Stimulated activated memory B cell treated with anti-CD40 and anti-IgM and Interleukin-4, amounts not matched to agents 10 μg/mL and 1 μg/mL and 100 μg/mL, for 72 hours (primary cell): ENCODE data around the gene EGLN1.
"Not testable (repeated sequence)": the region's sequence is repeated elsewhere in the genome, so short reads cannot be mapped to it uniquely, and the experiment has no call there.

Experiments used
- ATAC-seq: fragments of 150-1000 bp; cut with Tn5 transposase; 2 replicates; pipeline ENCODE4 v1.10.0; 2021
- H3K27ac Mint-ChIP-seq: one replicate; pipeline ENCODE4 v1.8.0; 2022; ENCODE audit warnings: mild to moderate bottlenecking, mixed read lengths
- H3K27me3 Mint-ChIP-seq: one replicate; pipeline ENCODE4 v1.8.0; 2022; ENCODE audit warnings: mixed read lengths
- H3K36me3 Mint-ChIP-seq: one replicate; pipeline ENCODE4 v1.8.0; 2022; ENCODE audit warnings: mixed read lengths
- H3K4me1 Mint-ChIP-seq: one replicate; pipeline ENCODE4 v1.8.0; 2022; ENCODE audit warnings: mixed read lengths
- H3K4me3 Mint-ChIP-seq: one replicate; pipeline ENCODE4 v1.8.0; 2022; ENCODE audit warnings: mild to moderate bottlenecking, moderate library complexity, mixed read lengths
- H3K9me3 Mint-ChIP-seq: one replicate; pipeline ENCODE4 v1.8.0; 2022; ENCODE audit warnings: mixed read lengths

EGLN1 gene

GRCh38 chr1:231369282-231369681, 52.8 kb downstream of the EGLN1 start:
- Mint-ChIP-seq H3K4me1 (no peaks in the 10 kb centered on the region), H3K27me3 (no peaks in the 10 kb centered on the region), H3K36me3 (peaks cover 37% of the 10 kb centered on the region), H3K9me3 (no peaks in the 10 kb centered on the region), H3K27ac (no peak overlapping the region), H3K4me3 (no peak overlapping the region)
- no peak for ATAC-seq

GRCh38 chr1:231364192-231364591, 57.9 kb downstream of the EGLN1 start:
- Mint-ChIP-seq H3K9me3 (no peaks in the 10 kb centered on the region), H3K4me3 (no peak overlapping the region), H3K27me3 (no peaks in the 10 kb centered on the region), H3K4me1 (no peaks in the 10 kb centered on the region), H3K36me3 (peaks cover 40% of the 10 kb centered on the region), H3K27ac (no peak overlapping the region)
- no peak for ATAC-seq

GRCh38 chr1:231363624-231364023, 58.5 kb downstream of the EGLN1 start:
- Mint-ChIP-seq H3K36me3 (peaks cover 35% of the 10 kb centered on the region), H3K27ac (no peak overlapping the region)

GRCh38 chr1:231362325-231362724, 59.8 kb downstream of the EGLN1 start:
- Mint-ChIP-seq H3K4me1 (peaks cover 7% of the 10 kb centered on the region), H3K27me3 (no peaks in the 10 kb centered on the region), H3K9me3 (no peaks in the 10 kb centered on the region), H3K4me3 (no peak overlapping the region), H3K27ac (no peak overlapping the region), H3K36me3 (peaks cover 29% of the 10 kb centered on the region)
- ATAC-seq: no peak

More at GRCh38 chr1:231363624-231364023, 58.5 kb downstream of the EGLN1 start:
- no peak for ATAC-seq
- H3K4me3 Mint-ChIP-seq: no peak overlapping the region
- H3K9me3 Mint-ChIP-seq: no peaks in the 10 kb centered on the region
- no peaks in the 10 kb centered on the region for H3K4me1 Mint-ChIP-seq
- H3K27me3 Mint-ChIP-seq: no peaks in the 10 kb centered on the region

GRCh38 chr1:231359113-231359512, 63.0 kb downstream of the EGLN1 start:
- no peaks in the 10 kb centered on the region for H3K27me3 Mint-ChIP-seq
- peaks cover 8% of the 10 kb centered on the region for H3K4me1 Mint-ChIP-seq
- H3K36me3 Mint-ChIP-seq: peaks cover 9% of the 10 kb centered on the region
- no peaks in the 10 kb centered on the region for H3K9me3 Mint-ChIP-seq
- no peak overlapping the region for H3K27ac Mint-ChIP-seq
- no peak overlapping the region for H3K4me3 Mint-ChIP-seq
- no peak for ATAC-seq

- peaks cover 8% of the 10 kb centered on the region for H3K36me3 Mint-ChIP-seq
- H3K27me3 Mint-ChIP-seq: no peaks in the 10 kb centered on the region
- H3K27ac Mint-ChIP-seq: no peak overlapping the region
- no peaks in the 10 kb centered on the region for H3K9me3 Mint-ChIP-seq
- peak; percentile 74 for ATAC-seq
- H3K4me3 Mint-ChIP-seq: no peak overlapping the region
- H3K4me1 Mint-ChIP-seq: peaks cover 8% of the 10 kb centered on the region
Observed at GRCh38 chr1:231357831-231358354, 64.2 kb downstream of the EGLN1 start.

GRCh38 chr1:231357187-231357772, 64.8 kb downstream of the EGLN1 start:
- Mint-ChIP-seq H3K9me3 (no peaks in the 10 kb centered on the region), H3K4me1 (peaks cover 8% of the 10 kb centered on the region), H3K36me3 (peaks cover 14% of the 10 kb centered on the region), H3K27ac (no peak overlapping the region), H3K4me3 (no peak overlapping the region), H3K27me3 (no peaks in the 10 kb centered on the region)
- ATAC-seq: no peak

- Mint-ChIP-seq H3K9me3 (no peaks in the 10 kb centered on the region), H3K4me1 (peaks cover 8% of the 10 kb centered on the region), H3K36me3 (peaks cover 18% of the 10 kb centered on the region), H3K27me3 (no peaks in the 10 kb centered on the region), H3K4me3 (no peak overlapping the region), H3K27ac (no peak overlapping the region)
- ATAC-seq: no peak
Observed at GRCh38 chr1:231355171-231355570, 66.9 kb downstream of the EGLN1 start.

GRCh38 chr1:231354330-231355020, 67.6 kb downstream of the EGLN1 start:
- no peaks in the 10 kb centered on the region for H3K9me3 Mint-ChIP-seq
- no peak for ATAC-seq
- H3K27ac Mint-ChIP-seq: no peak overlapping the region
- H3K36me3 Mint-ChIP-seq: peaks cover 18% of the 10 kb centered on the region
- peaks cover 8% of the 10 kb centered on the region for H3K4me1 Mint-ChIP-seq
- H3K27me3 Mint-ChIP-seq: no peaks in the 10 kb centered on the region
- no peak overlapping the region for H3K4me3 Mint-ChIP-seq

GRCh38 chr1:231353086-231353485, 69.0 kb downstream of the EGLN1 start:
- no peak overlapping the region for H3K4me3 Mint-ChIP-seq
- H3K27me3 Mint-ChIP-seq: no peaks in the 10 kb centered on the region
- peaks cover 26% of the 10 kb centered on the region for H3K36me3 Mint-ChIP-seq
- H3K9me3 Mint-ChIP-seq: no peaks in the 10 kb centered on the region
- H3K4me1 Mint-ChIP-seq: peaks cover 8% of the 10 kb centered on the region
- ATAC-seq: no peak
- H3K27ac Mint-ChIP-seq: no peak overlapping the region

- H3K27ac Mint-ChIP-seq: no peak overlapping the region
- peaks cover 29% of the 10 kb centered on the region for H3K36me3 Mint-ChIP-seq
- H3K4me1 Mint-ChIP-seq: no peaks in the 10 kb centered on the region
- H3K9me3 Mint-ChIP-seq: no peaks in the 10 kb centered on the region
- no peak overlapping the region for H3K4me3 Mint-ChIP-seq
- H3K27me3 Mint-ChIP-seq: no peaks in the 10 kb centered on the region
- no peak for ATAC-seq
Observed at GRCh38 chr1:231351816-231352215, 70.3 kb downstream of the EGLN1 start.

GRCh38 chr1:231348856-231349255, 73.2 kb downstream of the EGLN1 start:
- H3K27ac Mint-ChIP-seq, H3K9me3 Mint-ChIP-seq: not testable (repeated sequence)
- peaks cover 39% of the 10 kb centered on the region for H3K36me3 Mint-ChIP-seq

GRCh38 chr1:231348442-231348841, 73.6 kb downstream of the EGLN1 start:
- Mint-ChIP-seq H3K27ac (no peak overlapping the region), H3K4me3 (no peak overlapping the region), H3K9me3 (no peaks in the 10 kb centered on the region), H3K4me1 (peaks cover 6% of the 10 kb centered on the region), H3K36me3 (peaks cover 39% of the 10 kb centered on the region), H3K27me3 (no peaks in the 10 kb centered on the region)
- ATAC-seq: no peak

More at GRCh38 chr1:231348856-231349255, 73.2 kb downstream of the EGLN1 start:
- ATAC-seq, H3K4me1 Mint-ChIP-seq, H3K4me3 Mint-ChIP-seq, H3K27me3 Mint-ChIP-seq: not testable (repeated sequence)

GRCh38 chr1:231347961-231348360, 74.1 kb downstream of the EGLN1 start:
- no peak for ATAC-seq
- no peak overlapping the region for H3K4me3 Mint-ChIP-seq
- peaks cover 39% of the 10 kb centered on the region for H3K36me3 Mint-ChIP-seq
- no peaks in the 10 kb centered on the region for H3K27me3 Mint-ChIP-seq
- peaks cover 6% of the 10 kb centered on the region for H3K4me1 Mint-ChIP-seq
- H3K27ac Mint-ChIP-seq: no peak overlapping the region
- H3K9me3 Mint-ChIP-seq: no peaks in the 10 kb centered on the region

- H3K9me3 Mint-ChIP-seq: no peaks in the 10 kb centered on the region
- H3K4me1 Mint-ChIP-seq: peaks cover 50% of the 10 kb centered on the region
- no peaks in the 10 kb centered on the region for H3K27me3 Mint-ChIP-seq
- H3K27ac Mint-ChIP-seq: peak overlapping the region; percentile 54
- ATAC-seq: no peak
- H3K4me3 Mint-ChIP-seq: no peak overlapping the region
- H3K36me3 Mint-ChIP-seq: peaks cover 28% of the 10 kb centered on the region
Observed at GRCh38 chr1:231340328-231341013, 81.6 kb downstream of the EGLN1 start.
